ENCODE data around the gene HSPA1B.
"Not testable (repeated sequence)": the region's sequence is repeated elsewhere in the genome, so short reads cannot be mapped to it uniquely, and the experiment has no call there.

HSPA1B gene

DNA sequence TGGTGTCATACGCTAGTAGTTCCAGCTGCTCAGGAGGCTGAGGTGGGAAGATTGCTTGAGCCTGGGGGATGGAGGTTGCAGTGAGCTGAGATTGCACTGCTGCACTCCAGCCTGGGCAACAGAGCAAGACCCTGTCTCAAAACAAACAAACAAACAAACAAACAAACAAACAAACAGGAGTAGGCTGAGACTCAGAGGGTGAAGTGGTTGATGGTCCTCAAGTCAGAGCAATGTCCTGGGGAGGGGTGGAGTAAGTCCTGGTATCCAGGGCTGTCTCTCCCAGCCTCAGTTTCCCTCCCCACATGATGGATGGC, 41.1 kb downstream of the HSPA1B start:
- ATAC-seq (ENCODE audit: low read depth); H3K36me3 Mint-ChIP-seq; DNase-seq (ENCODE audit: low spot score in 2 of 2); H3K27ac Mint-ChIP-seq; H3K4me3 Mint-ChIP-seq; H3K9me3 Mint-ChIP-seq; H3K4me1 Mint-ChIP-seq; H3K27me3 Mint-ChIP-seq: not testable (repeated sequence)

DNA sequence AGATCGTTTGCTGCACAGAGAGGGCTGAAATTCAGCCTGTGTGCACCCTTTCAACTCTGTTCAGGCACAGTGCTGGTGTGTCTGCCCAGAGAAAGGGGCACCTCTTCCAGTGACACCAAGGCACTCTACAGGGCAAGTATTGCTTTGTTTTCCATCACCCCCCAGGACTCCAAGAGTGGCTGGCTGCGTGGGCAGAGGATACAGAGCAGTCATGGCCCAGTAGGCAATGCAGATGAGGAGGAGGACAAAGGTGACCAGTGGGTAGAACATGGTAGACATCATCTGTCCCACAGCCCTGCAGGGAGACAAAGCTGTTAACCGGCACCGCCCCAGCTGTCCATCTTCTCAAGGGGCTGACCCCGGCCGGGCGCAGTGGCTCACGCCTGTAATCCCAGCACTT, 41.8 kb downstream of the HSPA1B start:
- no peak overlapping the region for H3K4me3 Mint-ChIP-seq
- H3K27ac Mint-ChIP-seq, result no peak overlapping the region

DNA sequence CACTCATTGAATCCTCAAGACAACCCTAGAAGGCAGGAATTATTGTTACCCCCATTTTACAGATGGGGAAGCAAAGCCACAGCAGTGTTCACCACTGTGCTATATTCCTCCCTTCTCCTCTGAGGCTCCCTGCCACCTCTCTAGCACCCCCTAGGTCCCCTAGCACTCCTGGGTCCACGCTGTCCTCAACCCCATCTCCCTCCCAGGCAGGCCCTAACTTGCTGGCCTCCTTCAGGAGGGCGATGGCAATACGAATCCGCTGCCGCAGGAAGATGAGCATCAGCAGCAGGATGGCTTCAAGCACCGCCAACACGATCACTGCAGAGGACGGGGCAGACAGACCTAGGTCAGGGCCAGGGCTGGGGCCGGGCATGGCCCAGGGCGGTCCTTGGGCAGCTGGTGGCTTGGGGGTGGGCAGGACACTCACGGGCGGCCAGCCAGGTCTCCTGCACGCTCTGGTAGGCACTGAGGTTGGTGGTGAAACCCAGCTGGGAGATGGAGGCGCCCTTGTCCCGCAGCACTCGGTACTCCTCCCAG, 42.9 kb downstream of the HSPA1B start:
- no peak overlapping the region for H3K27ac Mint-ChIP-seq
- no peaks in the 10 kb centered on the region for H3K9me3 Mint-ChIP-seq
- ATAC-seq (ENCODE audit: low read depth) (peak; percentile 37), DNase-seq (ENCODE audit: low spot score in 2 of 2) (no peak)
- H3K36me3 Mint-ChIP-seq, result no peaks in the 10 kb centered on the region
- peaks cover 5% of the 10 kb centered on the region for H3K27me3 Mint-ChIP-seq
- no peak overlapping the region for H3K4me3 Mint-ChIP-seq
- H3K4me1 Mint-ChIP-seq, result peaks cover 2% of the 10 kb centered on the region

More for the DNA sequence above, 41.8 kb downstream of the HSPA1B start:
- ATAC-seq (ENCODE audit: low read depth) (no peak), DNase-seq (ENCODE audit: low spot score in 2 of 2) (no peak)
- Mint-ChIP-seq H3K36me3 (no peaks in the 10 kb centered on the region), H3K4me1 (peaks cover 2% of the 10 kb centered on the region), H3K27me3 (peaks cover 5% of the 10 kb centered on the region), H3K9me3 (no peaks in the 10 kb centered on the region)

DNA sequence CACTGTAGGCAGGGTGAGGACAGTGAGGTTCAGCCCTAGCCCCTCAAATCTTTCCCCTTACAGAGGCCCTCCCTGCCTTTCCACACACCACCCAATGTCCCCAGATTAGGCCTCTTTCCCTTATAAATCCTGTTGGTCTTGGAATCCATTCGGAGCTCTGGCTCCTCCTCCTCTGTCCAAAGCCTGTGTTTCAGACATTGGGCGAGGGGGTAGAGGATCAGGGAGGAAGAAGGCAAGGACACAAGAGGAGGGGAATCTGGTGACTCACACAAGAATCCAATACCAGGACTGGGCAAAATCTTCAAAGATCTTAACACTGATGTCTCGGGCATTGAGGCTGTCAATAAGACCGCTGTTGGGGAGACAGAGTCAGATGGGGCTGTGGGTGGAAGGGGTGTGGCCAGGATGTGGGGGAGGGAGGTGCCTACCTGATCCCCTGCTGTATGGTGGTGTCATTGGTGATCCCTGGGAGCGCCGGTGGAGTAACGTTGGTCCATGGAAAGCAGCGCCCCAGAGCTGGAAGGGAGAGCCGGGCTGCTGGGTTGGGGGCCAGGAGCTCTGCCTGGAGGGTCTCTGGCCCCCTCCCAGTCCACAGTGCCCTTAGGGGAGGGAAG, 43.6 kb downstream of the HSPA1B start:
- Mint-ChIP-seq H3K27ac (no peak overlapping the region), H3K4me3 (no peak overlapping the region), H3K36me3 (no peaks in the 10 kb centered on the region), H3K27me3 (peaks cover 5% of the 10 kb centered on the region), H3K4me1 (peaks cover 2% of the 10 kb centered on the region), H3K9me3 (no peaks in the 10 kb centered on the region)
- ATAC-seq (ENCODE audit: low read depth), result no peak
- DNase-seq (ENCODE audit: low spot score in 2 of 2), result no peak

DNA sequence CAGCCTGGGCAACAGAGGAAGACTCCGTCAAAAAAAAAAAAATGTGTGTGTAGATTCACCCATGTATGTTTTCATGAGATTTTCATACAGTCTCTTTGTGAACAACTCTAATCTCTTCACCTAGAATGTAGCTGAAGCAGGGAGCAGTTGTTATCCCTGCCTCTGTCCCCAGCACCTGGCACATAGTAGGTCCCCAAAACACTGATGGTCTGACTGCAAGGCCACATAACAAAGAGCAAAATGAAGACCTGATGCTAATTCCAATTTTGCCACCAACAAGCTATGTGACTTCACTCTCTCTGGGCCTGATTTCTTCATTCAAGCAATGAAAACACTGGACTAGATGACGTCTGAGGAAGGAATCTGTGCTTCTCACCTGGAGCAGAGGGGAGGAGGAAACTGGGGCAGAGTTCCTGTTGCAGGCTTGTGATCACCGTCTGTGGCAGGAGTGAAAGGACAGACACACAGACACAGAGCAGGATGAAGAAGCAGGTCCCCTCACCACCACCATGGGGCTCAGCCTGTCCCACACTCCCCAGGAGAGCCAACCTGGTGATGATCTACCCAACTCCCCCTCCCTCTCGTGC, 46.6 kb downstream of the HSPA1B start:
- no peaks in the 10 kb centered on the region for H3K36me3 Mint-ChIP-seq
- H3K4me3 Mint-ChIP-seq, result no peak overlapping the region
- no peak for ATAC-seq (ENCODE audit: low read depth)
- no peak overlapping the region for H3K27ac Mint-ChIP-seq
- H3K9me3 Mint-ChIP-seq, result no peaks in the 10 kb centered on the region
- no peak for DNase-seq (ENCODE audit: low spot score in 2 of 2)
- H3K27me3 Mint-ChIP-seq, result peaks cover 4% of the 10 kb centered on the region
- H3K4me1 Mint-ChIP-seq, result peaks cover 2% of the 10 kb centered on the region

DNA sequence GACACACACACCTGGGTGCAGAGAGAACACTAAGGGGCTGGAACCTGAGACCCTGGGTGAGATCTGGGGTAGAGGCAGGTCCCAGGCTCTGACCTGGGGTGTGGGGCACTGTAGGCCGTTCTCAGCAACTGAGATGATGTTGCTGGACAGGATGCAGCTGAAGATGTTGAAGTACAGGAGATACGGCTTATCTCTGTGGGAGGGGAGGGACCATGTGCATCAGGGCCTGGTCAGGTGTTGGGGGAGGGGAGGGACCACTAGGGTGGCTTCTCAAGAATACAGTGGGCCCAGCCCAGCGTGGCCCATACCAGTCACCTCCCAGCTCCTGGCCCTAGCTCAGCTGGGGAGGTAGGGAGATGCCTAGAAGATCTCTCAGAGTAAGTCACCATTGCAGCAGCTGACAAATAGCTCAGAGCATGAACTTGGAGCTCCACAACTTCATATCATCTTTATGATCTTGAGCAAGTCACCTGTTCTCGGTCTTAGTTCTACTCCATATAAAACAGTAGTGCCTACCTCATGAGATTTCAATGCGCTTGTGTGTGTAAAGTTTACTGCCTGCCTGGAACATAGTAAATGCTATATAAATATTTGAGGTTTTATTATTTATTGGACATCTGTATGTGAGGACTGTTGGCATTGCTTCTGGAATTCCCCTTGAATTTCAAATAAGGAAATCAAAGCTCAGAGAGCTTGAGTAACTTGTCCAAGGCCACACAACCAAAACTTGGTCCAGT, 47.5 kb downstream of the HSPA1B start:
- H3K9me3 Mint-ChIP-seq, result no peaks in the 10 kb centered on the region
- peaks cover 2% of the 10 kb centered on the region for H3K4me1 Mint-ChIP-seq

DNA sequence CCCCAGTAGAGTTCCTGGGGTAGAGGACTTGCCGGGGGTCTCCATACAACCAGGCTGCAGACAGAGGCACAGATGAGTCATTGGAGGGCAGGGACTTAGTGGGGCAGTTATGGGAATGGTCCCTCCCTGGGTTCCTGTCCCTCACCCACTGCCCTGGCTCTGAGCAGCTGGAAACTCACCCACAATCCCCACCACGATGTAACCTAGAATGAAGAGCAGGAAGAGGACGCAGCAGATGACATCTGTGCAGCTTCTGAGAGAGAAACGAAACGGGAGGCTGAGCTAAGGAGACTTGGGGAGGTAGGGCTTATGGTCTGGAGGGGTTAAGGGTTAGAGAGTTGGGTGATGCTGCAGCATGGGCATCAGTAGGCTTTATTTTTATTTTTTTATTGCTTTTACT, 48.3 kb downstream of the HSPA1B start:
- ATAC-seq (ENCODE audit: low read depth) (no peak), DNase-seq (ENCODE audit: low spot score in 2 of 2) (no peak)
- H3K9me3 Mint-ChIP-seq, result no peaks in the 10 kb centered on the region
- peaks cover 2% of the 10 kb centered on the region for H3K27me3 Mint-ChIP-seq
- no peak overlapping the region for H3K27ac Mint-ChIP-seq
- H3K4me1 Mint-ChIP-seq, result no peaks in the 10 kb centered on the region
- H3K4me3 Mint-ChIP-seq, result no peak overlapping the region
- peaks cover 8% of the 10 kb centered on the region for H3K36me3 Mint-ChIP-seq

More for the DNA sequence above, 47.5 kb downstream of the HSPA1B start:
- Mint-ChIP-seq H3K27me3 (peaks cover 4% of the 10 kb centered on the region), H3K36me3 (peaks cover 6% of the 10 kb centered on the region), H3K4me3 (no peak overlapping the region), H3K27ac (no peak overlapping the region)
- ATAC-seq (ENCODE audit: low read depth), result no peak
- DNase-seq (ENCODE audit: low spot score in 2 of 2), result no peak

DNA sequence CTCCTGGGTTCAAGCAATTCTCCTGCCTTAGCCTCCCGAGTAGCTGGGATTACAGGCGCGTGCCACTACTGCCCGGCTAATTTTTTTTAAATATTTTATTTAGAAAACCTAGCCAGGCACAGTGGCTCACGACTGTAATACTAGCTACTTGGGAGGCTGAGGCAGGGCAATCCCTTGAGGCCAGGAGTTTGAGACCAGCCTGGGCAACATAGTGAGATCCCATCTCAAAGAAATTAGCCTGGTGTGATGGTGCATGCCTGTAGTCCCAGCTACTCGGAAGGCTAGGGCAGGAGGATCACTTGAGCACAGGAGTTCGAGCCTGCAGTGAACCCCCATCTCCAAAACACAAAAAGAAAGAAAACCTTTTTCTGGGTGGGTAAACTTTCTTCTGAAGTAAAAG, 48.8 kb downstream of the HSPA1B start:
- DNase-seq (ENCODE audit: low spot score in 2 of 2) (no peak), ATAC-seq (ENCODE audit: low read depth) (no peak)
- Mint-ChIP-seq H3K4me3 (no peak overlapping the region), H3K4me1 (no peaks in the 10 kb centered on the region), H3K27me3 (peaks cover 2% of the 10 kb centered on the region), H3K27ac (no peak overlapping the region), H3K9me3 (no peaks in the 10 kb centered on the region), H3K36me3 (peaks cover 13% of the 10 kb centered on the region)

DNA sequence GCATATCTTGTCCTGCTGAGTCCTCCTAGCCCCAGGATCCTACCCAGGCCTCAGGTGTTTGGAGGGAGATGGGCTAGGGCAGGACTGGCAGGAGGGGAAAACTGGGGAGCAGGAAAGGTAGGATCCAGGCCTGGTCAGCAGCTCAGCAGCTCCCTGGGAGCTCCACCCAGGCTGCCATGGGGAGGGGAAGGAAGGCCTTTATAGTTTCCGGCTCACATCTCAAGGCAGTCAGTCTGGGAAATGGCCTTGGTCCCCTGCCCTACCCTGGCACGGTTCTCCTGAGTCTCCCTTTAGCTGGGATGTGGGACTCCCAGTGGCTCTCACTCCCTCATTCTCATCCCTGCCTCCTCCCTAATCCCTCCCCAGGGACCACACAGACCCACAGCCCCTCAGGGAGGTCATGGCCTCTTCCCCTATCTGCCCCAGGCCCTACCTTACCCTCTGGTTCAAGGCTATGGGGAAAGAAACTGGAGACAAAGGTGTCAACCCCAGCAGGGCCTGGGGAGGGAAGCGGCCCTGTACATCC, 49.6 kb downstream of the HSPA1B start:
- Mint-ChIP-seq H3K27ac (no peak overlapping the region), H3K36me3 (peaks cover 17% of the 10 kb centered on the region), H3K4me3 (no peak overlapping the region), H3K27me3 (no peaks in the 10 kb centered on the region), H3K9me3 (no peaks in the 10 kb centered on the region), H3K4me1 (no peaks in the 10 kb centered on the region)
- DNase-seq (ENCODE audit: low spot score in 2 of 2) (no peak), ATAC-seq (ENCODE audit: low read depth) (no peak)

DNA sequence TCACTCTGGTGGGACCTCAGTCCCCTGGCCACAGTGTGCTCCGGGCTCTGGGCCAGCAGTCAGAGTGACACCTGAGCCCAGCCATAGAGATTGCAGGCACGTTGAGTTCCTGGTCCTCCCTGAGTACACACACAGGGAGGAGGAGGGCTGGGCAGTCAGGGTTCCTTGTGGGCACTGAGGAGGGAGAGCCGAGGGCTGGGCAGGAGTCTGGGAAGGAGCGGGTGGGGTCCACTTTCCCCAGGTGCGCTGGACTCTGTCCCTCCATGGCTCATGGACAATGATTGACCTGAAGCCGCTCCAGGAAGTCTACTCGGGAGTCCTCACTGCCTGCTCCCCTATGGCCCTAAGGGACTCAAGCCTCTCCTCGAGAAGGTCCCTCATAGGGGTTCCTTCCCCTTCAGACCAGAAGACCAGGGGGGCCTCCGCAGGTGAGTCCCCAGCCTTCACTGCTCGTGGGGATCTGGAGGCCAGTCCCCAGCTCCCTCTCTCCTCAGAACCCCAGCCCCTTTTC, 50.2 kb downstream of the HSPA1B start:
- no peak for ATAC-seq (ENCODE audit: low read depth)
- Mint-ChIP-seq H3K9me3 (no peaks in the 10 kb centered on the region), H3K4me1 (no peaks in the 10 kb centered on the region), H3K4me3 (no peak overlapping the region), H3K36me3 (peaks cover 22% of the 10 kb centered on the region), H3K27me3 (no peaks in the 10 kb centered on the region), H3K27ac (no peak overlapping the region)
- no peak for DNase-seq (ENCODE audit: low spot score in 2 of 2)

DNA sequence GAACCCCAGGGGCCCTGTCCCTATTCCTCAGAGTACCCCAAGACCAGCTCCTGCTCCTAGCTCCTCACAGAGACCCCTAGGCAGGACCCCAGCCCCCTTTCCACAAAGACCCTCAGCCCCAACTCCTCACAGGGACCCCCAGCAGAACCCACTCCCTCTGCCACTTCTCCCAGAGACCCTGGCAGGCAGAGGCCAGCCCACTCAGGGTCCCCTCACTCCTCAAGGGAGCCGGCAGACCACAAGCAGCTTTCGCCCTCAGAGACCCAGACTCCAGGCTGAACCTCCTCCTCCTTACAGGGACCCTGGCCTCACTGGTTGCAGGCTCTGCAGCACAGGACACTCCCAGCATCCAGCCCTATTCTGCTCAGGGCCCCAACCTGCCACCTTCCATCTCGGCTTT, 50.7 kb downstream of the HSPA1B start:
- ATAC-seq (ENCODE audit: low read depth) (no peak), DNase-seq (ENCODE audit: low spot score in 2 of 2) (no peak)
- H3K4me1 Mint-ChIP-seq, result no peaks in the 10 kb centered on the region
- no peak overlapping the region for H3K27ac Mint-ChIP-seq
- H3K4me3 Mint-ChIP-seq, result no peak overlapping the region
- no peaks in the 10 kb centered on the region for H3K27me3 Mint-ChIP-seq
- peaks cover 22% of the 10 kb centered on the region for H3K36me3 Mint-ChIP-seq
- no peaks in the 10 kb centered on the region for H3K9me3 Mint-ChIP-seq

DNA sequence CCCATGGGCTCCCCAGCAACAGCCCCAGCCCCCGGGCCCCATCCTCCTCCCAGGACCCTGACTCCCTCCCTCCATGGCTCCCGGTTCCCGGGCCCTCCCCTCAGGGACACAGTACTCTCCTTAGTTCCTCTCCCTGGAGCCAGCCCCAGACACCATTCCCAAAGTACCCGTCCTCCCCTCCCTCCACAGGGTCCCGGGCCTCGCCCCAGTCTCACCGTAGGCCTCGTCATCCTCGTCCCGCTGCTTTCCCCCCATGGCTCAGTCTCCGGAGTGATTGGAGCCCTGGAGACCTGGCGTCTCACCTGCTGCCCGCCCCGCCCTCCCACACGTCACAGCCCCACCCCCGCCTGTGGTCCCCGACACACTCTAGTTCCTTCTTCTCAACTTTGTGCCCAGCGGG, 51.2 kb downstream of the HSPA1B start, which contains the start of gene SLC44A4:
Gene SLC44A4, minus strand, starts transcription at position 272 of the 400 bp plus-strand sequence. Its CDS starts 17 bp downstream, at position 255.
- Mint-ChIP-seq H3K4me1 (no peaks in the 10 kb centered on the region), H3K27me3 (no peaks in the 10 kb centered on the region), H3K36me3 (peaks cover 24% of the 10 kb centered on the region), H3K27ac (no peak within 1 kb of the TSS), H3K4me3 (no peak within 1 kb of the TSS), H3K9me3 (no peaks in the 10 kb centered on the region)
- no peak for ATAC-seq (ENCODE audit: low read depth)
- DNase-seq (ENCODE audit: low spot score in 2 of 2), result no peak

DNA sequence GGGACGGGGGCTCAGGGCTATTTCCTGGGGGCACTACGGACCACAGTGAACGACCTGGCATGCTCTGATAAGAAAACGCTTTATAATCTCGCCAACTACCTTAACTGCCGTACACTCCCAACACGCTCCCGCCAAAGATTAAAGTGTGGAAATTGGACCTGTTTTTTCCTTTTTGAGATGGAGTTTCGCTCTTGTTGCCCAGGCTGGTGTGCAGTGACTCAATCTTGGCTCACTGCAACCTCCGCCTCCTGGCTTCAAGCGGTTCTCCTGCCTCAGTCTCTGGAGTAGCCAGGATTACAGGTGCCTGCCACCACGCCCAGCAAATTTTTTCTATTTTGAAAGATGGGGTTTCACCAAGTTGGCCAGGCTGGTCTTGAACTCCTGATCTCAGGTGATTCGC, 51.6 kb downstream of the HSPA1B start:
- Mint-ChIP-seq H3K27ac (no peak overlapping the region), H3K4me3 (no peak overlapping the region)
- no peak for DNase-seq (ENCODE audit: low spot score in 2 of 2)

More for the DNA sequence above, 51.6 kb downstream of the HSPA1B start:
- ATAC-seq (ENCODE audit: low read depth), result no peak
- no peaks in the 10 kb centered on the region for H3K4me1 Mint-ChIP-seq
- no peaks in the 10 kb centered on the region for H3K9me3 Mint-ChIP-seq
- no peaks in the 10 kb centered on the region for H3K27me3 Mint-ChIP-seq
- H3K36me3 Mint-ChIP-seq, result peaks cover 28% of the 10 kb centered on the region
